GM18951 (cell line): Measurements from ENCODE around the gene GMEB1.
A peak's percentile ranks its signal among the peaks of the same experiment; 100 is the strongest.
"Not testable (repeated sequence)": the region's sequence is repeated elsewhere in the genome, so short reads cannot be mapped to it uniquely, and the experiment has no call there.

Experiments
- POLR2A ChIP-seq: IDR thresholded peaks from 4 replicates; pipeline ENCODE4 v1.6.1; 2011; ENCODE audit warnings: mild to moderate bottlenecking; ENCODE audit not compliant: insufficient read length, insufficient read depth; ENCODE audit errors: extremely low read depth
- in situ Hi-C: fragments of 300-500 bp; cut with MboI; formaldehyde crosslinking; loops from one replicate; pipeline ENCODE4 v1.12.0; 2022; ENCODE audit warnings: low sequenced_read_pairs, mixed read lengths, inconsistent platforms; ENCODE audit not compliant: unreplicated experiment

Gene GMEB1

DNA sequence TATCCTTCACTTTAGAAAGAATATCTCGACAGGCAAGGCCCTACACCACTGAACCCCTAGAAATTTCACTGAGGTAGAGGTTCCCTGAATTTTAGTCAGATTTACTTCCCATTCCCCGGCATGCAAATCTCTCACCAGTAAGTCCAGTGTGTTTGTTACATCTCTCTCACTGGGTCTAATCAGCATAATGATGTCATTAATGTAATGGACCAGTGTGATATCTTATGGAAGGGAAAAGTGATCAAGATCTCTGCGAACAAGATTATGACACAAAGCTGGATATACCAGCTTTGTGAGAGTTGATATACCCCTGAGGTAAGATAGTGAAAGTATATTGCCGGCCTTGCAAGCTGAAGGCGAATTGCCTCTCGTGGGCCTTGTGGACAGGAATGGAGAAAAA, 12.2 kb upstream of the GMEB1 start:
- in situ Hi-C loops: no loop called here
- no peak for TF ChIP-seq POLR2A

DNA sequence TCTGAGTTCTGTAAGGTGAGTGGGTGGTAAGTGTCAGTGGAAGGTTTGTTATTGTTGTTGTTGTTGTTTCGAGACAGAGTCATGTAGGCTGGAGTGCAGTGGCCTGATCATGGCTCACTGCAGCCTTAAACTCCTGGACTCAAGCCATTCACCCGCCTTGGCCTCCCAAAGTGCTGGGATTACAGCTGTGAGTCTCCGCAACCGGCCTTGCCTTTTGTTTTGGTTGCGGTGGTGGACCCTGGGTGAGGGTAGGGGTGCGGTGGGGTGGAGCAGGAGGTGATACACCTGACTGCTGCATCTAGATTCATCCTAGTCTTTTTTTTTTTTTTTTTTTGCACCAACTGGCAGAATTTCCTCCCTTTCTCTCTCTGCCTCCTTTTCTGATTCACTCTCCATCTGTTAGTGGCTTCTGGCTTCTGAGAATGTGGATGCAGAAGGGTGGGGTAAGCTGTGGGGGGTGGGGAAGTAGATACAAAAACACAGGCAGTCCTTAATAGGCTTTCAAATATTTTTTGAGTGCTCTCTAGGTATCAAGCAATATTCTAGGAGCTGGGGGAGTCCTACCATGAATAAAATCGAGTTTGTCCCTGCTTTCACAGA, 4.6 kb upstream of the GMEB1 start:
- no peak for TF ChIP-seq POLR2A

DNA sequence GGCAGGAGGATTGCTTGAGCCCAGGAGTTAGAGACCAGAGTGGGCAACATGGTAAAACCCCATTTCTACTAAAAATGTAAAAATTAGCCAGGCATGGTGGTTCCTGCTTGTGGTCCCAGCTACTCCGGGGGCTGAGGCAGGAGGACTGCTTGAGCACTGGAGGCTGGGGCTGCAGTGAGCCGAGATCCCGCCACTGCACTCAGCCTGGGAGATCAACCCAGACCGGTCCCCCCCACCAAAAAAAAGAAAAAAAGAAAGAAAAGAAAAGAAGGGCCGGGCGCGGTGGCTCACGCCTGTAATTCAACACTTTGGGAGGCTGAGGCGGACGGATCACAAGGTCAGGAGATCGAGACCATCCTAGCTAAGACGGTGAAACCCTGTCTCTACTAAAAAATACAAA, 1.8 kb upstream of the GMEB1 start:
- no peak for TF ChIP-seq POLR2A
- in situ Hi-C loops: no loop called here

More for the DNA sequence above, 4.6 kb upstream of the GMEB1 start:
- in situ Hi-C loops: no loop called here

DNA sequence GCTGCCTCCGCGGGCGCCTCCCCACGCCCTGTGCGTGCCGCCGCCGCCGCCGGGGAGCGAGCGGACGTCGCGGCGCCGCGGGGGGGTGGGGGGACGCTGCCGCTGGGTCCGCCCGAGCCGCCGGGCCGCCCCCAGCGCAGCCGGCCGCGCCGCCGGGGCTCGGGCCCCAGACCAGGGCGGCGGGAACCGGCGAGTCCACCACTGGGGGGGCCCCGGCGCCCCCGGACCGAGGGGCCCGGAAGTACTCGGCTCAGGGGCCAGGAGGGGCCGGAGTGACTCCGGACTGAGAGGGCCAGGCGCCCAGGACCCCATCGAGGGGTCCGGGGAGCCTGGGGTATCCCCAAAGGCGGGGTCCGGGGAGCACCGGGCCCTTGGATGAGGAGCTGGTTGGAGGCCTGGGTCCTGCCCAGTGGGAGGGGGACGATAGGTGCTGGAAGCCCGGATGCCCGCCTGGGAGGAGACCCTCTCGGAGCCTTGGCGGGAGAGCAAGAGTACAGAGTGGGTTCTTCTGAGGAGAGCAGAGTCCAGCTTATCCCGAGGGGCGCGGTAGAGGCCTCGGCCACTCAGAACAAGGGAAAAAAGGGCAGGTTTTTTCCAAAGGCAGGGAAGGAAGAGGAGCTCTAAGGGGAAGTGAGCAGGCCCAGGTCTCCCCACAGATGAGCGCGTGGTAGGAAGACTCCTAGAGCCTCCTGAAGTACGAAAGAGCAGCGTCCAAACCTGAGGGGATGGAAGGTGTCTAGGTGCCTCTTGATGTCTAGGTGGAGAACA, 556 bp downstream of the GMEB1 start:
- in situ Hi-C loops: no loop called here

DNA sequence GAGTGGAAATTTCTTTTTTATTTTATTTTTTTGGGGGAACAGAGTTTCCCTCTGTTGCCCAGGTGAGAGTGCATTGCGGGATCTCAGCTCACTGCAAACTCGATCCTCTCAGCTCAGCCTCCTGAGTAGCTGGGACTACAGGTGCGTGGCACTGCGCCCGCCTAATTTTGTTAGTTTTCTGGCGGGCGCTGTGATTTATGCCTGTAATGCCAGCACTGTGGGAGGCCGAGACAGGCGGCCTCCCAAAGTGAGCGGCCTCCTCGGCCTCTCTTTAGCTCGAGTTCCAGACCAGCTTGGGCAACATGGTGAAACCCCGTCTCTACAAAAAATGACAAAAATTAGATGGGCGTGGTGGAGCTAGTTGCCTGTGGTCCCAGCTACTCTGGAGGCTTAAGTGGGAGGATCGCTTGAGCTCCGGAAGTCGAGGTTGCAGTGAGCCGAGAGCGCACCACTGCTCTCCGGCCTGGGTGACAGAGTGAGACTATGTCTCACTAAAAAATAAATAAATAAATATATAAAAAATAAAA, 2.7 kb downstream of the GMEB1 start:
- in situ Hi-C loops: no loop called here

More for the DNA sequence above, 556 bp downstream of the GMEB1 start:
- TF ChIP-seq POLR2A: peak; percentile 65

DNA sequence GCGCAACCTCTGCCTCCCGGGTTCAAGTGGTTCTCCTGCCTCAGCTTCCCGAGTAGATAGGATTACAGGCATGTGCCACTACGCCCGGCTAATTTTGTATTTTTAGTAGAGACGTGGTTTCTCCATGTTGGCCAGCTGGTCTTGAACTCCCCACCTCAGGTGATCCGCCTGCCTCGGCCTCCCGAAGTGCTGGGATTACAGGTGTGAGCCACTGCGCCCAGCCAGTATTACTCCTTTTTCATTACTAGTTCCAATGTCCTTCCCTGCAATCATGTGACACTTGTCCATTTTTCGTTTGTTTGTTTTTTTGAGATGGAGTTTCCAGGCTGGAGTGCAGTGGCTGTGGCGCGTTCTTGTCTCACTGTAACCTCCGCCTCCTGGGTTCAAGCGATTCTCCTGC, 4.4 kb downstream of the GMEB1 start:
- in situ Hi-C loops: not testable (repeated sequence)

More for the DNA sequence above, 2.7 kb downstream of the GMEB1 start:
- TF ChIP-seq POLR2A: no peak

DNA sequence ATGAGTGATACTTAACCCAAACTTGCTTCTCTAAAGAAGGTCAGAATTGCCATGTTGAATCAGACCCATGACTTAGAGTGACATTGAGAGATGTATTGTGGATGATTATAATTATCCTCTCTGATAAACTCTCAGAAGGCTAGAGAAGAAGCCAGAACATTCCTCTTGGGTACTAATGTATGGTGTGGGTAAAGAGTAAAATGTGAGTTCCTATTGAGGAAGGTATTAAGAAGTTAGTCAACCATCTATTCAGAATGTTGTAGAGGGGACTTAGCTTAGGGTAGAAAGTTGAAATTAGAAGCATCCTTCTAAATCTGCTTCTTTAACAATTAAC, 7.3 kb downstream of the GMEB1 start:
- in situ Hi-C loops: no loop called here
- no peak for TF ChIP-seq POLR2A

DNA sequence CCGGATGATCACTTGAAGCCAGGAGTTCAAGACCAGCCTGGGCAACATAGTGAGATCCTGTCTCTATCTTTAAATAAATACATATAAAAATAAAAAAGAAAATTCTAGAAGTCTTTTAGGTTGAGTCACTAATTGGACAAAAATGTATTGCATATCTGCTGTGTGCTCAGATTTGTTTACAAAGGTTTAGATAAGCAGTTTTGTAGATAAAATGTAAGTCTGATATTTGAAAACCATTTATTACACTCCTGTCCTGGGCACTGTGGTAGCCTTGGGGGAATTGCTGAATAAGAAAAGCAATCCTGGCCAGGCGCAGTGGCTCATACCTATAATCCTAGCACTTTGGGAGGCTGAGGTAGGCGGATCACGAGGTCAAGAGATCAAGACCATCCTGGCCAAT, 11.6 kb downstream of the GMEB1 start:
- in situ Hi-C loops: no loop called here
- TF ChIP-seq POLR2A: no peak

DNA sequence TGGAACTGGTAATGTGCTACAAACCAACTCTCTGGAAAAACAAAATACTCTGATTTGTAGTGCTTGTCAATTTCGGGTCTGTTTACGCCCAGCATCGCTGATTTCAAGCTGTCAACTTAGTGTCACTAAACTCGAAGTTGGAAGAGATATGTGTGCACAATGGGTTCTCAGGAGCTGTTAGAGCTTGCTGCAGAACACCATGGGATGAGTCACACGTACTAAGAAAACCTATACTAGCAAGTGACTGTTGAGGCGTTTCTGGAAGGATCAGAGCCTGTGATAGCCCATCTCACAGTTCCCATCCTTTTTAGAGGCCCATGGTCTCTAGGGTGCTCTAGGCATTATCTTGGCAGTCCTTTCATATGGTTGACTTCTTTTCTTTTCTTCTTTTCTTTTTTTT, 14.3 kb downstream of the GMEB1 start:
- in situ Hi-C loops: no loop called here
- TF ChIP-seq POLR2A: no peak

DNA sequence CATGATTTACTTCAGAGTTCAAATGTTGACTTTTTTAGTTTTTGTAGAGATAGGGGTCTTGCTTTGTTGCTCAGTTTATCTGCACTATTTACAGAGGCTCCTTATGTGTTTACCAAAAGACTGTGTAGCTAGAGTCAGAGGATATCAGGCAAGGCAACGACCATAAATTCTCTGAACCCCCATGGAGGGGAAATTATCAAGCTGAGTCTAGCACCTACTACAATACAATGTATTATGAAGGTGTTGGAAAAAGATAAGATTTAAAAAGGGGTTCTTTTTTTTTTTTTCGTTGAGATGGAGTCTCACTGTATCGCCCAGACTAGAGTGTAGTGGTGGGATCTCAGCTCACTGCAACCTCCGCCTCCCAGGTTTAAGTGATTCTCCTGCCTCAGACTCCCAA, 16.4 kb downstream of the GMEB1 start:
- in situ Hi-C loops: no loop called here
- no peak for TF ChIP-seq POLR2A

DNA sequence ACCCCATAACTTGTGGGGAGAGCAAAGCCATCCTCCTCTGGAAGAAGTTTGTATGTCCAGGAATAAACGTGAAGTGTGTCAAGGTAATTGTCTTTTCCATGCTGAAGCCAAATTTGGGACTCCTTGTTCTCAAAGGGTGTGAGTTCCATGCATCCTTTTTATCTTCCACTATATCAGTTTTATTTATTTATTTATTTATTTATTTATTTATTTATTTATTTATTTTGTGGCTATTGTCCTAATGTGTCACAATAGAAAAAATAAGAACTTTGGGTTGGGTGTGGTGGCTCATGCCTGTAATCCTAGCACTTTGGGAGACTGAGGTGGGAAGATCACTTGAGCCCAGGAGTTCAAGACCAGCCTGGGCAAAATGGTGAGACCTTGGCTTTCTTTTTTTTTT, 23.0 kb downstream of the GMEB1 start:
- in situ Hi-C loops: not testable (repeated sequence)

DNA sequence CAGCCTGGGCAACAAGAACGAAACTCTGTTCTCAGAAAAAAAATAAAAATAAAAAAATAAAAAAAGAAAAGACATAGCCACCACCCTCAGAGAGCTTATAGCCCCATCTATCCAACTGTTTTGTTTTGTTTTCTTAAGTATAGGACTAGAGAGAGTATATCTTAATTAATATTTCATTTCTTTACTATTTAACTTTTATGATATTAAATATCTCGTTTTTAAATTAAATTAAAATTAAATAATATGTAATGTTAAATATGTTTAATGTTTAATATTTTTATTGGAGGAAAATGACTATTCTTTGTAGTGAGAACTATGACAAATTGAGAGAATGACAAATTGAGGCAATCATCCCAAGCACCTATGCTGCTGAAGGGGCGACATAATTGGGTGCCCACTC, 35.0 kb downstream of the GMEB1 start:
- TF ChIP-seq POLR2A: no peak
- in situ Hi-C loops: no loop called here

DNA sequence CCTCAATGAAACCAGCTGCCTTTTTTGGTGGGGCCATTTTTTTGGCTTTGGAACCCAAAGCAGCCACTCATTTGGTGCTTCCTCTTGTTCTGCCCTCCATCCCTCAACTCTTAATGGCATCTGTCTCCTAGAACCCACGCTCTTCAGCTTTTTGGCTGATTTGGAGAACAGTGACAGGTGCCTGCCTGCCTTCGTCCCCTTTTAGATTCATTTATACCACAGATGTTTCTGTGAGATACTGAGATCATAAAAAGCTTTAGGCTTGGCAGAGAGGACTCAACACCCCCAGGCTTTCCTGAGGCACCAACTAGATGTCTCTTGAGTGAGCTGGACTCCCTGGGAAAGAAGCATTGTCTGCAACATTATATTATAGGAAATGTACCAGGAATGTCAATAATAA, 47.8 kb downstream of the GMEB1 start:
- in situ Hi-C loops: no loop called here
- no peak for TF ChIP-seq POLR2A

DNA sequence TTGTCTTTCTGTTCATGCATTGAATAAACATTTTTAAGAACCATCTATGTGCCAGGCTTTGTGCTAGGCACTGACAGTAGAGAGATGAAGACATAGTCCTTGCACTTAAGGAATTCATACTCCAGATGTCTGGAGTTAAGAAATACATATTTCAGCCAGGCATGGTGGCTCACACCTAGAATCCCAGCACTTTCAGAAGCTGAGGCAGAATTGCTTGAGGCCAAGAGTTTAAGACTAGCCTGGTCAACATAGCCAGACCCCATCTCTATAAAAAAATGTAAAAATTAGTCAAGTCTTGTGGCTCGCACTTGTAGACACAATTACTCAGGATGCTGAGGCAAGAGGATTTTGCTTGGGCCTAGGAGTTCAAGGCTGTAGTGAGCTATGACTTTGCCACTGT, 49.6 kb downstream of the GMEB1 start:
- no peak for TF ChIP-seq POLR2A
- in situ Hi-C loops: no loop called here
